ENCODE data around the gene CUEDC1.

Gene CUEDC1

GRCh38 chr17:57916925-57917858, 38.0 kb downstream of the CUEDC1 start:
- H3K4me2 ChIP-seq (ENCODE audit: low read length), result no peak overlapping the region
- H2AFZ ChIP-seq, result no peak overlapping the region
- H3K27ac ChIP-seq, result no peak overlapping the region
- H3K9me3 ChIP-seq (ENCODE audit: control insufficient read depth, low read length), result no peaks in the 10 kb centered on the region
- H3K36me3 ChIP-seq (ENCODE audit: control insufficient read depth, insufficient read depth, low read length), result no peaks in the 10 kb centered on the region
- no peaks in the 10 kb centered on the region for H3K27me3 ChIP-seq (ENCODE audit: control insufficient read depth, insufficient read depth, low read length)
- no peak overlapping the region for H3K9ac ChIP-seq
- H3K4me3 ChIP-seq (ENCODE audit: low read depth, low read length), result no peak overlapping the region
- TF ChIP-seq, protein P1, sequence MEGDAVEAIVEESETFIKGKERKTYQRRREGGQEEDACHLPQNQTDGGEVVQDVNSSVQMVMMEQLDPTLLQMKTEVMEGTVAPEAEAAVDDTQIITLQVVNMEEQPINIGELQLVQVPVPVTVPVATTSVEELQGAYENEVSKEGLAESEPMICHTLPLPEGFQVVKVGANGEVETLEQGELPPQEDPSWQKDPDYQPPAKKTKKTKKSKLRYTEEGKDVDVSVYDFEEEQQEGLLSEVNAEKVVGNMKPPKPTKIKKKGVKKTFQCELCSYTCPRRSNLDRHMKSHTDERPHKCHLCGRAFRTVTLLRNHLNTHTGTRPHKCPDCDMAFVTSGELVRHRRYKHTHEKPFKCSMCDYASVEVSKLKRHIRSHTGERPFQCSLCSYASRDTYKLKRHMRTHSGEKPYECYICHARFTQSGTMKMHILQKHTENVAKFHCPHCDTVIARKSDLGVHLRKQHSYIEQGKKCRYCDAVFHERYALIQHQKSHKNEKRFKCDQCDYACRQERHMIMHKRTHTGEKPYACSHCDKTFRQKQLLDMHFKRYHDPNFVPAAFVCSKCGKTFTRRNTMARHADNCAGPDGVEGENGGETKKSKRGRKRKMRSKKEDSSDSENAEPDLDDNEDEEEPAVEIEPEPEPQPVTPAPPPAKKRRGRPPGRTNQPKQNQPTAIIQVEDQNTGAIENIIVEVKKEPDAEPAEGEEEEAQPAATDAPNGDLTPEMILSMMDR (IDR thresholded peaks at IDR 0.05), result no peak
- no peaks in the 10 kb centered on the region for H3K4me1 ChIP-seq
- H3K79me2 ChIP-seq, result no peaks in the 10 kb centered on the region

- TF ChIP-seq, protein P1 (IDR thresholded peaks at IDR 0.05), result no peak
These were observed 39.0 kb downstream of the CUEDC1 start for GRCh38 chr17:57915985-57916757.

DNA sequence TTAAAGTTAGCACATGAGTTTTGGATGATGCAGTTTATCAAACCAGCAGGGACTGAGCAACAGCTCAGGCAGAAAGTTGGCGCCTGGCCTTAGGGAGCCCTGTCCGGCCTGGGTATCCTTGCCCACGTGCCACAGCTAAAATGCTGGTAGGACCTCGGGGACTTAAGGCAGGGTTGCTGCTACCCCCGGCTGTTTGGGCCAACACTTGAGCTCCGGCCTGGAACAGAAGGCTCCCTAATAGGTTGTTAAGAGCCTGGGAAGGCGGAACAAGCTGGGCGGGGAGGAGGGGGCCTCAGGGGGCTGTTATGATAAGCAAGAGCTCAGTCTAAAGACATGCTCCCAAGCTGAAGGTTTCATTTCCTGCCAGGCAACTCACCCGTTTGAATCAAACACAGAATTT, 39.7 kb downstream of the CUEDC1 start:
- no peak overlapping the region for H3K4me2 ChIP-seq (ENCODE audit: low read length)
- H3K9me3 ChIP-seq (ENCODE audit: control insufficient read depth, low read length), result no peaks in the 10 kb centered on the region
- TF ChIP-seq, protein P1 (IDR thresholded peaks at IDR 0.05), result no peak
- no peak overlapping the region for H3K27ac ChIP-seq
- no peak overlapping the region for H3K9ac ChIP-seq
- no peaks in the 10 kb centered on the region for H3K4me1 ChIP-seq
- no peak overlapping the region for H3K4me3 ChIP-seq (ENCODE audit: low read depth, low read length)
- H3K79me2 ChIP-seq, result no peaks in the 10 kb centered on the region
- H3K27me3 ChIP-seq (ENCODE audit: control insufficient read depth, insufficient read depth, low read length), result no peaks in the 10 kb centered on the region
- H3K36me3 ChIP-seq (ENCODE audit: control insufficient read depth, insufficient read depth, low read length), result no peaks in the 10 kb centered on the region
- no peak overlapping the region for H2AFZ ChIP-seq

More at GRCh38 chr17:57915985-57916757, 39.0 kb downstream of the CUEDC1 start:
- no peaks in the 10 kb centered on the region for H3K4me1 ChIP-seq
- no peak overlapping the region for H2AFZ ChIP-seq
- H3K9me3 ChIP-seq (ENCODE audit: control insufficient read depth, low read length), result no peaks in the 10 kb centered on the region
- H3K27me3 ChIP-seq (ENCODE audit: control insufficient read depth, insufficient read depth, low read length), result no peaks in the 10 kb centered on the region
- no peaks in the 10 kb centered on the region for H3K79me2 ChIP-seq
- no peaks in the 10 kb centered on the region for H3K36me3 ChIP-seq (ENCODE audit: control insufficient read depth, insufficient read depth, low read length)
- no peak overlapping the region for H3K4me3 ChIP-seq (ENCODE audit: low read depth, low read length)
- H3K27ac ChIP-seq, result no peak overlapping the region
- H3K4me2 ChIP-seq (ENCODE audit: low read length), result no peak overlapping the region
- H3K9ac ChIP-seq, result no peak overlapping the region

GRCh38 chr17:57914273-57915142, 40.7 kb downstream of the CUEDC1 start:
- no peaks in the 10 kb centered on the region for H3K9me3 ChIP-seq (ENCODE audit: control insufficient read depth, low read length)
- no peak overlapping the region for H3K9ac ChIP-seq
- TF ChIP-seq, protein P1 (IDR thresholded peaks at IDR 0.05), result no peak

More at GRCh38 chr17:57914273-57915142, 40.7 kb downstream of the CUEDC1 start:
- H2AFZ ChIP-seq, result no peak overlapping the region
- H3K79me2 ChIP-seq, result no peaks in the 10 kb centered on the region
- no peak overlapping the region for H3K27ac ChIP-seq
- H3K27me3 ChIP-seq (ENCODE audit: control insufficient read depth, insufficient read depth, low read length), result no peaks in the 10 kb centered on the region
- no peak overlapping the region for H3K4me3 ChIP-seq (ENCODE audit: low read depth, low read length)
- no peak overlapping the region for H3K4me2 ChIP-seq (ENCODE audit: low read length)
- no peaks in the 10 kb centered on the region for H3K4me1 ChIP-seq
- no peaks in the 10 kb centered on the region for H3K36me3 ChIP-seq (ENCODE audit: control insufficient read depth, insufficient read depth, low read length)

Data from parathyroid adenoma (tissue), 2 donors.